Left ventricle myocardium inferior (tissue), 1 donor: Measurements from ENCODE around the gene MTUS2. TPM values are rescaled to one million over a fixed set of nuclear protein-coding genes. Genes with fewer than 3 reads are reported as not detected.
A peak's percentile ranks its signal among the peaks of the same experiment; 100 is the strongest.
"Not testable (repeated sequence)": the region's sequence is repeated elsewhere in the genome, so short reads cannot be mapped to it uniquely, and the experiment has no call there.

ENCODE experiments used
- DNase-seq: peaks from one replicate; pipeline ENCODE4 v3.0.0-alpha.2; 2020
- H3K27ac ChIP-seq: fragments of 200-600 bp; replicated peaks from 2 replicates; pipeline ENCODE4 v1.8.0; 2021
- H3K27me3 ChIP-seq: fragments of 200-600 bp; 2 replicates; pipeline ENCODE4 v1.8.0; 2021; ENCODE audit warnings: low read depth
- H3K36me3 ChIP-seq: fragments of 200-600 bp; 2 replicates; pipeline ENCODE4 v1.8.0; 2021
- H3K4me1 ChIP-seq: fragments of 200-600 bp; 2 replicates; pipeline ENCODE4 v1.8.0; 2021
- H3K4me3 ChIP-seq: fragments of 200-600 bp; 2 replicates; pipeline ENCODE4 v1.8.0; 2021; ENCODE audit warnings: mild to moderate bottlenecking, moderate library complexity
- H3K9me3 ChIP-seq: fragments of 200-600 bp; replicated peaks from 2 replicates; pipeline ENCODE4 v1.8.0; 2021
- intact Hi-C: fragments of 100-400 bp; cut with micrococcal nuclease; formaldehyde crosslinking; loops from one replicate; pipeline ENCODE4 v1.11.0; 2022
- total RNA-seq: library from RNA; stranded (reverse); fragmentation: NEBNext Ultra II Directional; extraction: Animal tissue kit (Norgen Biotek cat#: 25700); gene quantifications from one replicate; pipeline ENCODE4 v1.2.1, GENCODE V29; 2021
- TF ChIP-seq, protein P1 (sequence below): fragments of 200-600 bp; IDR thresholded peaks from 2 replicates; pipeline ENCODE4 v1.8.0; 2021; ENCODE audit warnings: antibody characterized with exemption, mild to moderate bottlenecking, borderline replicate concordance
- donor health status: DM: no; HTN: yes; CAD: no; lungs with severe emphysema.

MTUS2 gene
- total RNA-seq, 1 donor from 2014 or later, result 101 TPM

DNA sequence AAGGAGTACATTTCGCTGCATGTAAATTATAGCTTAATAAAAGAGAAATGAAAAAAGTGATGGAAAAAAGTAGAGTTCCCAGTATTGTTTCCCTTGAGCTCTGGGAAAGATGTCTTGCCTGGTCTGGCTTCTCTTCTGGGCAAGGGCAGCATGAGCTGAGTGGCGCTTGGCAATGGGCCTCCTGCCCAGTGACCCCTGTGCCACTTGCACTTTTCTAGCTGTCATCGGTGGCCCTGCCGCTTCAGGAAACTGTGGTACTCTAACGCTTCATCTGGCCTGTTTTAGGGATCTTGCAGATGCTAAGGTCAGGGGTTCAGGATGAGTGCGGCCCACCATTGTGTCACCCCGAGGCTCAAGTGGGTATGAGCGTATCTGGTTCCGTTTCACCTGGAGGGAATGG lies 161.4 kb downstream of the MTUS2 start:
- intact Hi-C loops, result no loop called here
- Histone ChIP-seq H3K4me1 (peaks cover 37% of the 10 kb centered on the region), H3K27me3 (no peaks in the 10 kb centered on the region), H3K27ac (no peak overlapping the region), H3K4me3 (no peak overlapping the region), H3K36me3 (no peaks in the 10 kb centered on the region), H3K9me3 (no peaks in the 10 kb centered on the region)
- peak; percentile 58 for DNase-seq
- TF ChIP-seq, protein P1, sequence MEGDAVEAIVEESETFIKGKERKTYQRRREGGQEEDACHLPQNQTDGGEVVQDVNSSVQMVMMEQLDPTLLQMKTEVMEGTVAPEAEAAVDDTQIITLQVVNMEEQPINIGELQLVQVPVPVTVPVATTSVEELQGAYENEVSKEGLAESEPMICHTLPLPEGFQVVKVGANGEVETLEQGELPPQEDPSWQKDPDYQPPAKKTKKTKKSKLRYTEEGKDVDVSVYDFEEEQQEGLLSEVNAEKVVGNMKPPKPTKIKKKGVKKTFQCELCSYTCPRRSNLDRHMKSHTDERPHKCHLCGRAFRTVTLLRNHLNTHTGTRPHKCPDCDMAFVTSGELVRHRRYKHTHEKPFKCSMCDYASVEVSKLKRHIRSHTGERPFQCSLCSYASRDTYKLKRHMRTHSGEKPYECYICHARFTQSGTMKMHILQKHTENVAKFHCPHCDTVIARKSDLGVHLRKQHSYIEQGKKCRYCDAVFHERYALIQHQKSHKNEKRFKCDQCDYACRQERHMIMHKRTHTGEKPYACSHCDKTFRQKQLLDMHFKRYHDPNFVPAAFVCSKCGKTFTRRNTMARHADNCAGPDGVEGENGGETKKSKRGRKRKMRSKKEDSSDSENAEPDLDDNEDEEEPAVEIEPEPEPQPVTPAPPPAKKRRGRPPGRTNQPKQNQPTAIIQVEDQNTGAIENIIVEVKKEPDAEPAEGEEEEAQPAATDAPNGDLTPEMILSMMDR, result no peak

DNA sequence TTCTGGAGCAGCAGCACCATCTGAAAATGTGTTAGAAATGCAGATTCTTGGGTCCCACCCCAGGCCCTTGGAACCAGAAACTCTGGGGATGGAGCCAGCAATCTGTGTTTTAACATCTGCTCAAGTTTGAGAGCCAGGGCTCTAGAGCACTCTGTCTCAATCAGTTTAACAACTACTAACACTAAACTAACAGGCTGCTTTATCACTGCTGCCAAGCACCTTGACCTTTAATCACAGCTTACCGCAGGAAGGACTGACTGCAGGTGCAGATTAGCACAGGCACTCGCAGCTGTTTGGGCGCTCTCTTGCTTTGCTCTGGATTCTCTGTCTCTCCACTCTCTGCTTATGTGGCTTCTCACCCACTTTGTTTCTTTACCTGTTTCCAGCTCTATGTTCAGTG lies 163.5 kb downstream of the MTUS2 start:
- TF ChIP-seq, protein P1, result no peak
- H3K4me3 ChIP-seq, result no peak overlapping the region
- H3K9me3 ChIP-seq, result no peaks in the 10 kb centered on the region
- H3K36me3 ChIP-seq, result no peaks in the 10 kb centered on the region
- H3K27ac ChIP-seq, result no peak overlapping the region
- H3K4me1 ChIP-seq, result peaks cover 37% of the 10 kb centered on the region
- no peaks in the 10 kb centered on the region for H3K27me3 ChIP-seq
- DNase-seq, result no peak
- intact Hi-C loops, result no loop called here

DNA sequence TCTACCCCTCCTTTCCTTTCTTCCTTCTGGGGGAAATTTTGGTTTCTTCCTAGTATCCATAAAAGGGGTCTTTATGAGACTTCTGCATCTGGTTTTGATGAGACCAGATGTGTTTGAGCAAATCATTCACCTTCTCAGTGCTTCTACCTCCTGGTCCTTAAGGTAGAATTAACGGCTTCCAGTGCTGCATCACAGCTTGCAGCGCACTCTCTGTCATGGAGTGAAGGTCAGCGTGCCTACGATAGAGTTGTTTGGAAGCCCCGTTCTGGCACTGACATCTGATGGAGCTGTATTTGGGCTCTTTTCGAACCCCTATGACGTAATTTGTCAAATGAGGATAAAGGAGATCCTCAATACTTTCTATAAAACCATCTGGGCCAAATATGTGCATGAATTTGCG lies 164.2 kb downstream of the MTUS2 start:
- intact Hi-C loops, result no loop called here
- Histone ChIP-seq H3K4me3 (no peak overlapping the region), H3K27me3 (no peaks in the 10 kb centered on the region), H3K27ac (no peak overlapping the region), H3K9me3 (no peaks in the 10 kb centered on the region), H3K36me3 (no peaks in the 10 kb centered on the region), H3K4me1 (peaks cover 37% of the 10 kb centered on the region)
- TF ChIP-seq, protein P1, result no peak
- no peak for DNase-seq

DNA sequence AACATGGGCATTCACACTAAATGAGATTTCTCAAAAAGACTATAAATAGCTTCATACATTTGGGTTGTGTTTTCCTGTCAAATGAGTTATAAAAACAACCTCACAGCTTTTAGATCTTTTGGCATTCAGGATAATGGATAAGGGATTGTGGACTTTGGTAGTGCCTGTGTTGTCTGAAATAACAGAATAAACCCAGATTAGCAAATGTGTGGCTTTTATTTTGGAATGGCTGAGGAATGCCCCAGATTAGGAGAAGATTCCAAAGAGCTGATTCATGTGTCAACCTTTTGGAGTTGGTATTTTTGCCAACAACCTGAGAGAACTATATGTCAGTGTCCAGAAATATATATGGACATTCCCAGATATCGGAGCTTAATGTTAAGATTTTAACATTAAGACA lies 164.7 kb downstream of the MTUS2 start:
- Histone ChIP-seq H3K4me1 (peaks cover 37% of the 10 kb centered on the region), H3K27me3 (no peaks in the 10 kb centered on the region), H3K27ac (no peak overlapping the region), H3K4me3 (no peak overlapping the region), H3K36me3 (no peaks in the 10 kb centered on the region), H3K9me3 (no peaks in the 10 kb centered on the region)
- TF ChIP-seq, protein P1, result no peak
- intact Hi-C loops, result no loop called here
- DNase-seq, result no peak

DNA sequence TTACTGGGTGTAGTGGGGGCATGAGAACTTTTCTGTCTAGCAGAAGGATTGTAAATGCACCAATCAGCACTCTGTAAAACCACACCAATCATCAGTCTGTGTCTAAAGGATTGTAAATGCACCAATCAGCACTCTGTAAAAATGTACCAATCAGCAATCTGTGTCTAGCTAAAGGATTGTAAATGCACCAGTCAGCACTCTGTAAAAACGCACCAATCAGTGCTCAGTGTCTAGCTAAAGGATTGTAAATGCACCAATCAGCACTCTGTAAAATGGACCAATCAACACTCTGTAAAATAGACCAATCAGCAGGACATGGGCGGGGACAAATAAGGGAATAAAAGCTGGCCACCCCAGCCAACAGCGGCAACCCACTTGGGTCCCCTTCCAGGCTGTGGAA lies 170.2 kb downstream of the MTUS2 start:
- H3K4me1 ChIP-seq, H3K27me3 ChIP-seq, intact Hi-C loops, H3K9me3 ChIP-seq, H3K36me3 ChIP-seq, H3K27ac ChIP-seq, DNase-seq, H3K4me3 ChIP-seq: not testable (repeated sequence)

DNA sequence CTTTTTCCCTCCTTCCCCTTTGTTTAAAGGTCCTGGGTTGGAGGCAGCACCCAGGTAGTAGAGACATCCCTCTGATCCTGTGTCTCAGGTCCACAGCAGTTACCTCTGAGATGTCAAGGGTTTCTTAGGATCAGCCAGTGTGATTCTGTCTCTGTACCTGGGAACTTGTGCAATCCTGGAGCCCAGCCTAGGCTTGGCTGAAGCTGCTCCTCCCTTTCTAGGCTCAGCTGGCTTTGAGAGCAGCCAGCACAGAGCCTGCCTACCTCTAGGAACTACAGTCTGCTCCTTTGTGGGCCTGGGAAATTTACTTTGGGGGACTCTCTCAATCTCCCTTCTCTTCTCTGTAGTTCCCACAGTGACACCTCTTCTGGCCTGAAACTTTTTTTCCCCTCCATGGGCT lies 171.6 kb downstream of the MTUS2 start:
- no peaks in the 10 kb centered on the region for H3K36me3 ChIP-seq
- no peak for DNase-seq
- H3K9me3 ChIP-seq, result peaks cover 4% of the 10 kb centered on the region
- H3K4me1 ChIP-seq, result peaks cover 6% of the 10 kb centered on the region
- no peaks in the 10 kb centered on the region for H3K27me3 ChIP-seq
- no peak overlapping the region for H3K27ac ChIP-seq
- intact Hi-C loops, result no loop called here
- H3K4me3 ChIP-seq, result no peak overlapping the region
- TF ChIP-seq, protein P1, result no peak
